ENCODE results near the gene ZDHHC21. TPM values are rescaled to one million over a fixed set of nuclear protein-coding genes. Genes with fewer than 3 reads are reported as not detected.

Gene ZDHHC21
- total and polyA plus RNA-seq, 2 of the 8 experiments (the other 6 are each of a cell fraction or from before 2014, with no cell fraction given), result 1.9 to 6.0 TPM

- Histone ChIP-seq H3K79me1 (ENCODE audit: low read depth, low read length) (peaks cover 3% of the 10 kb centered on the region; the same call in 1 of the 2 replicates), H3K9me3 (ENCODE audit: insufficient read depth in 2 of 2, low read depth in 1 of 2, low read length in 1 of 2) (no peaks in the 10 kb centered on the region; a peak in 1 of 4 replicates), H2AFZ (ENCODE audit: low read length) (no peak overlapping the region), H3K36me3 (ENCODE audit: control insufficient read depth in 2 of 4, insufficient read depth in 4 of 4, low read length in 3 of 4) (no peaks in the 10 kb centered on the region), H3K4me2 (ENCODE audit: insufficient read depth in 1 of 2, low read depth in 2 of 2, low read length in 2 of 2) (no peak overlapping the region), H3K27me3 (replicated peaks in 1 of 4; ENCODE audit: control insufficient read depth in 3 of 4, extremely low read depth in 1 of 4, insufficient read depth in 3 of 4, low read length in 3 of 4) (no peaks in the 10 kb centered on the region), H2BK20ac (ENCODE audit: low read length) (no peak overlapping the region), H2BK15ac (ENCODE audit: low read length) (no peak overlapping the region), H3K27ac (ENCODE audit: low read depth, low read length) (no peak overlapping the region), H4K20me1 (replicated peaks in 1 of 2; ENCODE audit: control insufficient read depth in 1 of 2, insufficient read depth in 2 of 2, low read length in 2 of 2) (peaks cover 0 to 2% of the 10 kb centered on the region in 2 experiments), H2BK120ac (replicated peaks; ENCODE audit: low read depth, low read length) (no peak overlapping the region), H2BK12ac (ENCODE audit: low read depth, low read length) (no peak overlapping the region), H4K5ac (ENCODE audit: insufficient read length, low read depth, low read length) (no peak overlapping the region), H3K4me3 (ENCODE audit: extremely low read depth in 1 of 4, insufficient read depth in 2 of 4, low read depth in 3 of 4, low read length in 4 of 4) (no peak overlapping the region), H2AK5ac (ENCODE audit: low read depth, low read length) (no peak overlapping the region), H2BK5ac (ENCODE audit: low read depth, low read length) (no peak overlapping the region), H3K9ac (replicated peaks in 1 of 4; ENCODE audit: extremely low read depth in 1 of 4, low read depth in 3 of 4, low read length in 3 of 4) (no peak overlapping the region), H3K18ac (ENCODE audit: extremely low read depth, low read length) (no peak overlapping the region), H3K23ac (ENCODE audit: insufficient read length) (no peak overlapping the region), H3K14ac (ENCODE audit: insufficient read length) (no peak overlapping the region), H3K79me2 (ENCODE audit: control insufficient read depth in 1 of 2, insufficient read depth in 2 of 2, low read length in 2 of 2) (no peaks in the 10 kb centered on the region; a peak in 1 of 4 replicates), H3K4me1 (replicated peaks in 1 of 4; ENCODE audit: control insufficient read depth in 3 of 4, insufficient read depth in 4 of 4, low read length in 3 of 4) (peaks cover 0 to 3% (median under 1%) of the 10 kb centered on the region in 4 experiments; a peak in 3 of 7 replicates), H3K23me2 (ENCODE audit: low read depth, low read length) (no peaks in the 10 kb centered on the region; the same call in 1 of the 2 replicates), H3K4ac (replicated peaks; ENCODE audit: insufficient read length, low read depth, low read length) (no peak overlapping the region), H4K8ac (ENCODE audit: extremely low read depth, insufficient read depth, low read length) (no peak overlapping the region), H3K56ac (replicated peaks; ENCODE audit: insufficient read length, low read depth, low read length) (no peak overlapping the region), H4K91ac (replicated peaks; ENCODE audit: insufficient read length, low read length) (no peak overlapping the region)
- POLR2A ChIA-PET (ENCODE audit: partially characterized antibody), result no interaction called here
- 90% methylated on average over 3 of the region's 3 CpGs; no CpG with 5 or more reads in 1 of the 2 experiments for WGBS, 2 experiments (ENCODE audit: extremely low coverage in 1 of 2, insufficient coverage in 1 of 2, insufficient read length in 1 of 2, insufficient replicate concordance in 2 of 2, low coverage in 1 of 2, low lambda C conversion rate in 2 of 2, missing lambda C conversion rate in 1 of 2)
- TF ChIP-seq RAD21 (IDR thresholded peaks at IDR 0.05 in 1 of 2, conservative IDR thresholded peaks at IDR 0.05 in 1 of 2; ENCODE audit: low read depth in 2 of 2, low read length in 2 of 2) (peak; percentile 52 to 57), HDAC2 (IDR thresholded peaks at IDR 0.05; ENCODE audit: borderline replicate concordance in 1 of 2, low read depth in 2 of 2, low read length in 2 of 2) (no peak), CHD2 (IDR thresholded peaks at IDR 0.05; ENCODE audit: low read length) (no peak), SIX5 (IDR thresholded peaks at IDR 0.05; ENCODE audit: low read depth, low read length) (no peak), EP300 (IDR thresholded peaks at IDR 0.05; ENCODE audit: borderline replicate concordance in 1 of 2, low read depth in 2 of 2, low read length in 2 of 2) (no peak), CTCF (IDR thresholded peaks at IDR 0.05; ENCODE audit: control extremely low read depth in 1 of 3, insufficient read depth in 1 of 3, low read depth in 1 of 3, low read length in 3 of 3) (peak; percentile 32 to 53 (median 36)), CHD1 (IDR thresholded peaks at IDR 0.05; ENCODE audit: low read depth, low read length) (no peak), SP4 (IDR thresholded peaks at IDR 0.05; ENCODE audit: low read length) (no peak)
- CTCF ChIA-PET (ENCODE audit: partially characterized antibody), result interaction anchor here (0.8 to 1.5 kb wide), 8 partner anchors 16 to 221 kb away, joined by 3 to 6 read pairs (median 3); no protein-coding TSS in a partner anchor
- FAIRE-seq (no peak), DNase-seq (ENCODE audit: low read depth in 1 of 2, low spot score in 2 of 2) (no peak)
These were observed 60.1 kb downstream of the ZDHHC21 start for GRCh38 chr9:14633148-14633547.
